ENCODE measurements around the gene CSPG4.
"Not testable (repeated sequence)": the region's sequence is repeated elsewhere in the genome, so short reads cannot be mapped to it uniquely, and the experiment has no call there.

Gene CSPG4

DNA sequence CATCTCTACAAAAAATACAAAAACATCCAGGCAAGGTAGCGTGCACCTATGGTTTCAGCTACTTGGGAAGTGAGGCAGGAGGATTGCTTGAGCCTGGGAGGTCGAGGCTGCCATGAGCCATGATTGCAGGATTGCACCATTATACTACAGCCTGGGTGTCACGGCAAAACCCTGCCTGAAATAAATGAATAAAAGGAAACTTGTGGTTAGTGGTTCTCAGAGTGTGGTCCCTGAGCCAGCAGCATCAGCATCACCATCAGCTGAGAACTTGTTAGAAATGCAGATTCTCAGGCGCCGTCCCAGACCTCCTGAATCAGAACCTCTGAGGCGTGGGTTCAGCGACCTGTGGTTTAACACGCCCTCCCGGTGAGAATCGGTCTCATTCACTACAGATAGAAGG lies 36.2 kb upstream of the CSPG4 start:
- H3K9me3 Mint-ChIP-seq, H3K36me3 Mint-ChIP-seq, H3K4me3 Mint-ChIP-seq, H3K27me3 Mint-ChIP-seq, H3K27ac Mint-ChIP-seq, H3K4me1 Mint-ChIP-seq: not testable (repeated sequence)

DNA sequence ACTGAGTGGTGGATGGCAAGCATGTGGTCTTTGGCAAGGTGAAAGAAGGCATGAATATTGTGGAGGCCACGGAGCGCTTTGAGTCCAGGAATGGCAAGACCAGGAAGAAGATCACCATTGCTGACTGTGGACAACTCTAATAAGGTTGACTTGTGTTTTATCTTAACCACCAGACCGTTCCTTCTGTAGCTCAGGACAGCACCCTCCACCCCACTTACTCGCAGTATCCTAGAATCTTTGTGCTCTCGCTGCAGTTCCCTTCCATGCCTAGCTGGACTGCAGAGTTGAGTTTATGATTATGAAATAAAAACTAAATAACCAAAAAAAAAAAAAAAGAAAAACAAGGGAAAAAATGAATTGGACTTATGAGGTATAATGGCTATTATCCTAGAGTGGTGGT lies 34.5 kb upstream of the CSPG4 start:
- not testable (repeated sequence) for H3K36me3 Mint-ChIP-seq, H3K9me3 Mint-ChIP-seq, H3K27me3 Mint-ChIP-seq, H3K4me3 Mint-ChIP-seq, H3K27ac Mint-ChIP-seq, H3K4me1 Mint-ChIP-seq

DNA sequence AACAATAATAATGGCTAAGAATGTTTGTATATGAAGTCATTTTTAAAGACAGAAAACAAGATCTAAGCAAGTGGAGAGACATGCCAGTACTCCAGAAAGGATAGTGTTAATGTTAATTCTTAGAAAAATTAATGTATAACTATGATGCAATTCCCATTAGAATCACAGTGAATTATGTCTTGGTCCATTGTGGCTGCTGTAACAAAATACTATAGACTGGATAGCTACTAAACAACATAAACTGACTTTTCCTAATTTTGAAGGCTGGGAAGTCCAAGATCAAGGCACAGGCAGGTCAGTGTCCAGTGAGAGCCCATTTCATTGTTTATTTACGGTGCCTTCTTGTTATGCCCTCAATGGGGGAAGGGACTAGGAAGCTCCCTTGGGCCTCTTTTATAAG lies 32.7 kb upstream of the CSPG4 start:
- H3K4me3 Mint-ChIP-seq, result no peak overlapping the region
- H3K36me3 Mint-ChIP-seq, result no peaks in the 10 kb centered on the region
- H3K27me3 Mint-ChIP-seq, result peaks cover 1% of the 10 kb centered on the region
- H3K4me1 Mint-ChIP-seq, result peaks cover 6% of the 10 kb centered on the region
- no peaks in the 10 kb centered on the region for H3K9me3 Mint-ChIP-seq
- no peak overlapping the region for H3K27ac Mint-ChIP-seq

DNA sequence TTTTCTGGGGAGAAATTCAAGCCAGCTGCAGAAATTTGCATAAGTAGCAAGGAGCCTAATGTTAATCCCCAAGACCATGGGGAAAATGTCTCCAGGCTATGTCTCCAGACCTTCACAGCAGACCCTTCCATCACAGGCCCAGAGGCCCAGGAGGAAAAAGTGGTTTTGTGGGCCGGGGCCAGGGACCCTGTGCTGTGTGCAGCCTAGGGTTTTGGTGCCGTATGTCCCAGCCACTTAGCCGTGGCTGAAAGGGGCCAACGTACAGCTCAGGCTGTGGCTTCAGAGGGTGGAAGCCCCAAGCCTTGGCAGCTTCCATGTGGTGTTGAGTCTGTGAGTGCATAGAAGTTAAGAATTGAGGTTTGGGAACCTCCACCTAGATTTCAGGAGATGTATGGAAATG lies 29.7 kb upstream of the CSPG4 start:
- H3K27me3 Mint-ChIP-seq, H3K9me3 Mint-ChIP-seq, H3K27ac Mint-ChIP-seq, H3K36me3 Mint-ChIP-seq, H3K4me1 Mint-ChIP-seq, H3K4me3 Mint-ChIP-seq: not testable (repeated sequence)

DNA sequence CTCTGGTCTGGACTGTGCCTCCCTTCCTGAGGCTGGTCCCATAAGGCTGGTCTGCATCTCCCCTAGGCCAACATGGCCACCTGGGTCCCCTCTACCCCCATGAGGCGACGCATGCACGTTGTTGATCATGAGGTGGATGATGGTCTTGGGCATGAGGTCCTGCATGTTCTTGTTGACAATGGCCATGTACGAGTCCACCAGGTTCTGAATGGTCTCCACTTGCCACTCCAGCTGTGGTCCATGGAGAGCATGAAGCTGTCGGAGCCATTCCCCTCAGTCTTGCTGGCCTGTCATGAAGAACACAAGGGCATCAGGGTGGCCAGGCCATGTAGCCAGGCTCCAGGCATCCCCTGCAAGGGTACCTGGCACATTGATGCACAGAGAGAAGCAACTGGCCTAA lies 27.1 kb upstream of the CSPG4 start:
- H3K36me3 Mint-ChIP-seq, result no peaks in the 10 kb centered on the region
- no peaks in the 10 kb centered on the region for H3K9me3 Mint-ChIP-seq
- H3K4me1 Mint-ChIP-seq, result peaks cover 3% of the 10 kb centered on the region
- peaks cover 1% of the 10 kb centered on the region for H3K27me3 Mint-ChIP-seq
- H3K4me3 Mint-ChIP-seq, result peak overlapping the region; percentile 75
- H3K27ac Mint-ChIP-seq, result peak overlapping the region; percentile 17

DNA sequence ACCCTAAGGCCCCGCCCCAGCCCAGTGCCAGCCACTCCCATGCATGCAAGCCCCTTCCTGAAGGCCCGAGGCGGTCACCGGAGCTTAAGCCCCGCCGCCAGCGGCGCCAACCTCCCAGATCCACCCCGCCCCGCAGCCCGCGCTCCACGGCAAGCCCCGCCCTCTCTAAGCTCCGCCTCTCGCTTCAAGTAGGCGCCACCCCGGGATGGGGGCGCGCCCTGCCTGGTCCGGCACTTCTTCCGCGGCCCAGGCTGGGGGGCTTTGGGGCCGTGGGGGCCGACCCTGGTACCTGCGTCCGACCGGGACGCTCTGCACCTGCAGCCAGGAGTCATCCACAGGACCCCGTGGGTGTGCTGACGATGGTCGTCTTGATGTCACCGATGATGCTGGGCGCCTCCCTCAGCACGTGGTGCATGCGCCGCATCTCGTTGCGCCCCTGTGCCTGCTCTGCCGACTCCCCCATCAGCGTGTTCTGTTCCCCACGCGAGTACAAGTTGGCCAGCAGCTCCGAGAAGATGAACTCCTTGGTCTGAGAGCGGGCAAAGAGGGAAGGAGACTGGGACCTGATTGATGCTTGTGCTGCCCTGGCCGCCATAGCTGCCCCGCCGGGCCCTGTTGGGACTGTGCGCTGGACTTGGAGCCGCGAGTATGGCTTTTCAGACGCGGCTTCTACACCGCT lies 26.1 kb upstream of the CSPG4 start:
- H3K4me3 Mint-ChIP-seq, result peak overlapping the region; percentile 73
- peaks cover 1% of the 10 kb centered on the region for H3K27me3 Mint-ChIP-seq
- no peaks in the 10 kb centered on the region for H3K9me3 Mint-ChIP-seq
- H3K27ac Mint-ChIP-seq, result no peak overlapping the region
- peaks cover 3% of the 10 kb centered on the region for H3K4me1 Mint-ChIP-seq
- no peaks in the 10 kb centered on the region for H3K36me3 Mint-ChIP-seq

DNA sequence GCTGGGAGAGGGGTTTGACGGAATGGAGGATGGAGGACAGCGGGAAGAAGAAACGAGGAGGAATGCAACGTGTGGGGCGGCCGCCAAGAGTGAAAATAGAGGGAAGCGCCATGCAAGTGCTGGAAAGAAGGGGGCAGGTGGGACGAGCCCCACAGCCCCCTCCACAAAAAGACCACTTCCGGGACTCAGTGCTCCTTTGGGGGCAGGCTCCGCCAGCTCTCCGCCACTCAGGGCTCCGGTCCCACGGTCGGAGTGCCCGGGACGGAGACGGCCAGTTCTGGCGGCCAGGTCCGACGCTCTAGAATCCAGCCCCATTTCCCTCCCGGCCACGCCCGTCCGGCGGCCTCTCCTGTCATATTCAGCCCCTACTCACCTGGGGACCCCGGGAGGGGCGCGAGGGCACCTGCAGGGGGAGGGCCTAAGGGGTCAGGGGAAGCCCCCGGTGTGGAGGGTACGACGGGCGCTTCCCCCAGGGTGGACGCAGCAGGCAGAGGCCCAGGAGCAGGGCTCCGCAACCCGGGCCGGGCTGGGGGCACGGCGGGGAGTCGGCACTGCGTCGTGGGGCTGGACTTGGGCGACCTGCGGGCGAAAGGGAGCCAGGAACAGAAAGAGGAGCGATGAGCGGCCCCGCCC lies 25.5 kb upstream of the CSPG4 start:
- Mint-ChIP-seq H3K4me3 (peak overlapping the region; percentile 85), H3K27ac (no peak overlapping the region), H3K9me3 (no peaks in the 10 kb centered on the region), H3K4me1 (peaks cover 3% of the 10 kb centered on the region), H3K36me3 (no peaks in the 10 kb centered on the region), H3K27me3 (peaks cover 1% of the 10 kb centered on the region)

DNA sequence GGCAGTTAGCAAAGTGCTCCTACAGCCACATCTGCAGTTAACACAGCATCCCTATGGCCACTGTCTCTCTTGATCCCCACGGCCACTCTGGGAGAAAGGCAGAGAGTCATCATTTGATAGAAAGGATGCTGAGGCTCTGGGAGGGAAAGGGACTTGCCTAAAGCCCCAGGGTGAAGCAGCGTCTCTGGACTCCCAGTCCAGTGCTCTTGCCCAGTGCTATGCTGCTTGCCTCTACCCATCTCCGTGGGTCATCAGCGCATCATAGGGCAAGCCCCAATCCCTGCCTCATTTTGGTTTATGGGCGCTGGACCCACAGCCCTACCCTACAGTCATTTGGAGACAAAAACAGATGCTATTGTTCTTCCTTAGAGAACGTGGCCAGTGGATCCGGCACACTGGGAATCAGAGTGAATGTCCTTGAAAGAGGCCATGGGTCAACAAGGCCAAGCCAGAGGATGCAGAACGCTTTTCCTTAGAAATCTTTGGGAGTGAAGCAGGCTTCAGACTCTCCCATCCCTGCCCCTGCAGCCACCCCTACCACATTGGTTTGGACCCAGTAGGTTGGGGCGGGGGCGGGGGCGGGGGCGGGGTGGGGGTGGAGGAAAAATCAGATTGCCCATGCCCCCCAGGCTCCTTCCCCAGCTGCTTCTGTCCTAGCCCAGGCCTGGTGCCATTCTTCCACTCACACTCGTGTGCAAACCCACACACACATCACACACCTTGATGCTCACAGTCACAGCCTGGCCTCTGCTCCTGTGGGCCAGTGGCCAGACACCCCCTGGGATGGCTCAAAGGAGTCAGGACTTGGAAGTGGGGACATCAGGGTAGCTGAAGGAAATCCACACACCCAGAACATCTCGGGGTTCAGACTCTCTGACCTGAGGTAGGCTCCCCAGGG lies 24.7 kb upstream of the CSPG4 start:
- H3K9me3 Mint-ChIP-seq, H3K4me1 Mint-ChIP-seq, H3K27ac Mint-ChIP-seq, H3K36me3 Mint-ChIP-seq, H3K27me3 Mint-ChIP-seq: not testable (repeated sequence)
- peak overlapping the region; percentile 85 for H3K4me3 Mint-ChIP-seq

DNA sequence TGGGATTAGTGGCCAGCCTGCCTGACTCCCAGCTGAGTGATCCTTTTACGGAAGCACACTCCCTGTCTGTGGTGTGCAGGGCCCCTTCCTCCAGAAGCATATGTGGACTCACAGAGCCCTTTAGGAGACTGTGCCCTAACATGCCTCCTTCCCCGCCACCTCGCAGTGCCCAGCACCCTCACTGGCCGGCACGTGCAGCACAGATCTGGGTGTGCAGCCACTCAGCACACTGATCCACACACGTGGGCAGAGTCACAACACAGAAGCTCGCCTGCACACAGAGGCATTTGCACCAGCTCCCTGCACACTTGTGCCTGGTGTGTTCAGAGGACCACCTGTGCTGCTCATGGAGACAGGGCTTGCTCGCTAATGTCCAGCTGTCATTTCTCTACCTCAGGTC lies 23.6 kb upstream of the CSPG4 start:
- Mint-ChIP-seq H3K4me1 (peaks cover 15% of the 10 kb centered on the region), H3K36me3 (no peaks in the 10 kb centered on the region), H3K27me3 (peaks cover 6% of the 10 kb centered on the region), H3K27ac (no peak overlapping the region), H3K4me3 (no peak overlapping the region), H3K9me3 (no peaks in the 10 kb centered on the region)

DNA sequence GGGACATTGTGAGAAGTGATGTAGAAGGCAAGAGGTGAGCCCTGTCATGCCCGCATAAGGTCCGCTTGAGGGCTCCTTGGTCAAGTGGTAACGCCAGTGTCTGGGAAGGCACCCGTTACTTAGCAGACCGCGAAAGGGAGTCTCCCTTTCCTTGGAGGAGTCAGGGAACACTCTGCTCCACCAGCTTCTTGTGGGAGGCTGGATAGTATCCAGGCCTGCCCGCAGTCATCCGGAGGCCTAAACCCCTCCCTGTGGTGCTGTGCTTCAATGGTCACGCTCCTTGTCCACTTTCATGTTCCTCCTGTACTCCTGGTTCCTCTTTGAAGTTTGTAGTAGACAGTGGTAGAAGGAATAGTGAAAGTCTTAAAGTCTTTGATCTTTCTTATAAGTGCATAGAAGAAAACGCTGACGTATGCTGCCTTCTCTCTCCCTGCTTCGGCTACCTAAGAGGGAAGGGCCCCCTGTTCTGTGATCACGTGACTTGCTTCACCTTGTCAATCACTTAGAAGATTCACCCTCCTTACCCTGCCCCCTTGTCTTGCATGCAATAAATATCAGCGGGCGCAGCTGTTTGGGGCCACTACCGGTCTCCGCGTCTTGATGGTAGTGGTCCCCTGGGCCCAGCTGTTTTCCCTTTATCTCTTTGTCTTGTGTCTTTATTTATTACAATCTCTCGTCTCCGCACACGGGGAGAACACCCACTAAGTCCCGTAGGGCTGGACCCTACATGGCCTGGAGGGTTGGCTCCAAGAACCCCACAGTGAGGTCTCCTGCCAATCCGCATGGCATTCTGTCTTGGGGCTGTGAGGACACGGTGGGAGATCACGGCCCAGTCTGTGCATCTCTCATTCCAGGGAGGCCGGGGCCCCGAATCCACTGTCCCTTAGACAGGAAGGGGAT lies 22.5 kb upstream of the CSPG4 start:
- not testable (repeated sequence) for H3K9me3 Mint-ChIP-seq, H3K4me3 Mint-ChIP-seq, H3K27me3 Mint-ChIP-seq, H3K36me3 Mint-ChIP-seq, H3K27ac Mint-ChIP-seq
- peaks cover 15% of the 10 kb centered on the region for H3K4me1 Mint-ChIP-seq

DNA sequence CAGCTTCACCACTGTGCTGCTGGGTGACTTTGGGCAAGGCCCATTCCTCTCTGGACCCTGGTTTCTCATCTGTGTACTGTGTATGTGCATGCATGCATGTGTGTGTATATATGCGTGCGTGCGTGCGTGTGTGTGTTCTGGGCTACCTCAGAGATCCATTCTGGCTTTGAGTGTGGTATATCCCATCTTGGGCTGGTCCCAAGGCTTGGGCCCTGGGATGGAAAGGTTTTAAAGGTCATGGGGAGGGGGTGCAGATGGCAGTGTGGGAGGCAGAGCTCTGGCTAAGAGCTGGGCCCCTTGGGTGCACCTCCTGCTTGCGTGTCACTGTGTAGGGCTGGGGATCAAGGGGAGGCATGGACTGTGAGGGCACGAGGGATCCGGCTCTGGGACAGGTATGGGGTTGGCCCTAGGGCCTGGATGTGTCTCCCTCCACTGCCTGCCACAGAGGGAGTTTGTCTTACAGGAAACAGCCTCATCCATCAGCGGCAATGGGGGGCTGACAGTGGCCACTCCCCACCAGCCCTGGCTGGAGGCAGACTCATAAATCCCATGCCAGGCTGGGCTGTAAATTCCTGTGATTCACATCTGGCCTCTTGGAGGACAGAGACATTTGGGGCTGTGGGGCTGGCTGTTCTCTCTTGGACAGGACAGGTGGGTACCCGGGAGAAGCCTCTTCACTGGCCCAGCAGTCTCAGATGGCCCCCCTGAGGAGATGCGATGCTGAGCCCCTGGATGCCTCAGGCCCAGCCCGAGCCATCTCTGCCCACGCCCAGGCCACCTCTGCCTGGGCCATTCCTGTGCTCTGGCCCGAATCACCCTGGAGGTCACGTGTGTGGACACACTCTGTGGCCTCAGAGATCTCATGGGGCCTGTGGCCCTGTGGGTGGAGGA lies 21.4 kb upstream of the CSPG4 start:
- peaks cover 6% of the 10 kb centered on the region for H3K27me3 Mint-ChIP-seq
- no peaks in the 10 kb centered on the region for H3K9me3 Mint-ChIP-seq
- peaks cover 15% of the 10 kb centered on the region for H3K4me1 Mint-ChIP-seq
- no peaks in the 10 kb centered on the region for H3K36me3 Mint-ChIP-seq
- H3K27ac Mint-ChIP-seq, result no peak overlapping the region
- H3K4me3 Mint-ChIP-seq, result no peak overlapping the region

DNA sequence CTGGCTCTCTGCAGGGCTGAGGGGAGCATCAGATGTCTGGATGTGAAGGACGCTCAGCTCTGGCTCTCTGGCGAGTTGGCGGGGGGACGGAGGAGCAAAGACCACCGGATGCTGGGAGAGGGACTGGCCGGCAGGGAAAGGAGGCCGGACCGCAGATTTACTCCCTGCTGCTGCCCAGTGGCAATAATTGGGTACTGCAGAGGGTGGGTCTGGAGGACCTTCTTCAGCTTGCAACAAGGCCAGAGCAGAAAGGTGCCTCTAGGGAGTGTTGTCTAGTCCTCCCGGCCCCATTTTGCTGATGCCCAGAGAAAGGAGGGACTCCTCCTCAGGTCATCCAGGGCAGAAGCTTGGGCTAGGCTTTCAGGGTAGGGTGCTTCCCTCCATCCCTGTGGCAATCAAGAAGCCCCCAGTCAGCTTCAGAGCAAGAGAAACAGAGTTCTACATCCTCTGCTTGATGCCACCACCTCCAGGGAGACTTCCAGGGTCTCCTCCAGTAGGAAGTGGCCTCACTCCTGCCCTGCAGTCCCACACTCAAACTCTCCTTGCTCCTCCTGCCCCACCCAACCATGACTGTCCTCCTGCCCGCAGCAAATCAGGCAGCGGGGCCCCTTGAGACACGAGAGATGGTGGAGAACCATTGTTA lies 20.3 kb upstream of the CSPG4 start:
- Mint-ChIP-seq H3K9me3 (no peaks in the 10 kb centered on the region), H3K4me1 (peaks cover 15% of the 10 kb centered on the region), H3K36me3 (no peaks in the 10 kb centered on the region), H3K27me3 (peaks cover 6% of the 10 kb centered on the region), H3K4me3 (peak overlapping the region; percentile 19), H3K27ac (no peak overlapping the region)

DNA sequence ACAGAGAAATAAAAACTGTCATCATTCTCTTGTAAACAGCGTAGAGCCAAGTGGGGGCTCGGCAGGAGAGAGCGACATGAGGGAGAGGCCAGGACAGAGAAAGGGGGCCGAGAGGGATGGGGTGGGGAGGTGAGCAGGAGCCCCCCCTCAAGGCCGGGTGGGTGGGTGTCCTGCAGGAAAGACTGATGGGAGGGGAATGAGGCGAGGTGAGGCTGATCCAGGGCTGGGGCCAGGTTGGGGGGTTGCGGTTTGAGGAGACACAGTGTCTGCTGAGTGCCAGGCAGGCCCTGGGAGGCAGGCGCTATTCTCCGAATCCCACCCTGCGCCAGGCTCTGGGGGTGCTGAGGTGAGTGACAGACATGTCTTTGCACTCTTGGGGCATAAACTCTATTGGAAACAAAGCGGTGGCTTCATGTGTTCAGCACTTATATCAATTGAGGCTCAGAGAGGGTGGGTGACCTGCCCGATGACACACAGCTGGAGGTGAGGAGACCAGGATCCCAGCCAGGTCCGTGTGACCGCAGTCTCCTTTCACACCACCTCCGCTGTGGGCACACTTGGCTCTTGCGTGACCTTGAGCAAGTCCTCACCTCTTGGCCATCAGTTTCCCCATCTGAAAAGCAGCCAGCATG lies 19.6 kb upstream of the CSPG4 start:
- Mint-ChIP-seq H3K4me3 (peak overlapping the region; percentile 19), H3K27me3 (peaks cover 6% of the 10 kb centered on the region)

More for the DNA sequence above, 19.6 kb upstream of the CSPG4 start:
- H3K9me3 Mint-ChIP-seq, result no peaks in the 10 kb centered on the region
- H3K27ac Mint-ChIP-seq, result no peak overlapping the region
- no peaks in the 10 kb centered on the region for H3K36me3 Mint-ChIP-seq
- peaks cover 11% of the 10 kb centered on the region for H3K4me1 Mint-ChIP-seq

Measured in activated naive CD4-positive, alpha-beta T cell treated with anti-CD3 and anti-CD28 coated beads, Interleukin-2, amount 50 U/mL, for 24 hours (primary cell).